Fibroblast of pulmonary artery (primary cell): ENCODE measurements around the gene EFCAB12.

Experiments
- DNase-seq: peaks from one replicate; pipeline ENCODE4 v3.0.0-alpha.2; 2010; ENCODE audit warnings: low read depth
- H3K4me3 ChIP-seq: replicated peaks from 2 replicates; pipeline ENCODE4 v1.5.1; 2011; ENCODE audit warnings: low read depth, mild to moderate bottlenecking, control low read depth, low read length, moderate library complexity
- CTCF ChIP-seq: IDR thresholded peaks from 2 replicates; pipeline ENCODE4 v1.5.1; 2011; ENCODE audit warnings: mild to moderate bottlenecking, control low read depth, low read length, inconsistent platforms; ENCODE audit errors: missing control alignments

EFCAB12 gene

DNA sequence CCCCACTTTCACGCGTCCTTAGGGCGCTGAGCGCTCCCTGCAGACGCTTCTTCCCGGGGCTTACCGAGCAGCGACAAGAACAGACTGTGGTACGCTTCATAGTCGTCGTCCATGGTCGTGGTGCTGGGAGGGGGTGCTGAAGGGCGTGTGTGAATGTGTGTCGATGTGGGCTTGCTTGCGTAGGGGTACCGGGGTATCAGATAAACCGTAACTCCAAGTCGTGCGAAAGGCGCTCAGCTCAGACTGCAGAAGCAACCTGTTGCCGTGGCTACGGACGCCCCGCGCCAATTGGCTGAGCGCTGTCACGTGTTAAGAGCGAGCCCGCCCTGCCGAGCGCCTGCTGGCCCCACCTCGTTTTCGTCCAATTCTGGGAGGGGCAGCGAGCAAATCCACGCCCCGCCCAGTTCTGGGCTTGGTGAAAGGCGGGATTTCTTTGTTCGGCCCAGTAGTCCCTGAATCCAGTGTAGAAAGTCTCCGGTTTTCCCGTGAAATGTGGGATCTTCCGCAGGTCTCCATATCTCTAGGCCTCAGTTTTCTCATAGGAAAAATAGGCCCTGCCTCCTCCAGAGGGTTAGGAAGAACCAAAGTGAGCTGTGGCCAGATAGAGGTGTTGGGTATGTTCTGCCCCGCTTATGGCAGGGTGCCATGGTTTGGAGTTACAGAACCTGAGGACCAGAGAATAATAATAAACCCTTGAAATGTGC, at the start of gene EFCAB12:
Gene EFCAB12 (minus strand): TSS at position 261 of the 704 bp plus-strand sequence. CDS start 148 bp downstream, at position 113.
- peak within 1 kb of the TSS; percentile 60 for H3K4me3 ChIP-seq
- peak; percentile 94 for DNase-seq
- no peak for TF ChIP-seq CTCF

DNA sequence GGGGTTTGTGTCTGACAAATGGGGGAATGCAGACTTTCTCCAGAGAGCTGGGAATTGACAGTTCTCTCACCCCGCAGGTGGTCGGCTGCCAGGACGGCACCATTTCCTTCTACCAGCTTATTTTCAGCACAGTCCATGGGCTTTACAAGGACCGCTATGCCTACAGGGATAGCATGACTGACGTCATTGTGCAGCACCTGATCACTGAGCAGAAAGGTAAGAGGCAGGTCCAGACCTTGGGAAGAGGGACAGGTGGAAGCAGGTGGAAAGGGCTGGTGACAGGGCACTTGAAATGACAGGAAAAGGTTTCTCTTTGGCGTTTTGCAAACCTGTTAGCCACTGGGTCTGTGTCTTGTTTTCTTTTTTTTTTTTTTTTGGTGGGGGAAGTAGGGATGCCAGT, 48.1 kb upstream of the EFCAB12 start:
- H3K4me3 ChIP-seq, result no peak overlapping the region
- DNase-seq, result no peak
- no peak for TF ChIP-seq CTCF

DNA sequence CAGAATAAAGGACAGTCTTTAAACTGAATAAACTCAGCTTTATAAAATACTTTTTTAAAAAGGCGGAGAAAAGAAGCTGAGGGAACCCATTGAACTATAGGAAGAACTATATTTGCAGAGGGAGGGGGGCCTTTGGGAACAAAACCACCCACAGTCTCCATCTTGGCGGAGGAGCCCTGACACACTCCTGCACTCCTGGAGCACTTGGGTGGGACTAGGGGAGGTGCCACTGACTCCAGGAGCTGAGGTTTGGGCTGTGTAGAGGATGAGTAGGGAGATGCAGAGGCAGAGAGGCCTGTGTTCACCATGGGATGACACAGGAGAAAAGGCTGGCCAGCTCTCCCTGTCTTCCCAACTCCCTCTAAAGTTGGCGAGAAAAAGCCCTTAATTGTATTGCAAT, 47.4 kb upstream of the EFCAB12 start:
- no peak for TF ChIP-seq CTCF
- DNase-seq, result no peak
- H3K4me3 ChIP-seq, result no peak overlapping the region

DNA sequence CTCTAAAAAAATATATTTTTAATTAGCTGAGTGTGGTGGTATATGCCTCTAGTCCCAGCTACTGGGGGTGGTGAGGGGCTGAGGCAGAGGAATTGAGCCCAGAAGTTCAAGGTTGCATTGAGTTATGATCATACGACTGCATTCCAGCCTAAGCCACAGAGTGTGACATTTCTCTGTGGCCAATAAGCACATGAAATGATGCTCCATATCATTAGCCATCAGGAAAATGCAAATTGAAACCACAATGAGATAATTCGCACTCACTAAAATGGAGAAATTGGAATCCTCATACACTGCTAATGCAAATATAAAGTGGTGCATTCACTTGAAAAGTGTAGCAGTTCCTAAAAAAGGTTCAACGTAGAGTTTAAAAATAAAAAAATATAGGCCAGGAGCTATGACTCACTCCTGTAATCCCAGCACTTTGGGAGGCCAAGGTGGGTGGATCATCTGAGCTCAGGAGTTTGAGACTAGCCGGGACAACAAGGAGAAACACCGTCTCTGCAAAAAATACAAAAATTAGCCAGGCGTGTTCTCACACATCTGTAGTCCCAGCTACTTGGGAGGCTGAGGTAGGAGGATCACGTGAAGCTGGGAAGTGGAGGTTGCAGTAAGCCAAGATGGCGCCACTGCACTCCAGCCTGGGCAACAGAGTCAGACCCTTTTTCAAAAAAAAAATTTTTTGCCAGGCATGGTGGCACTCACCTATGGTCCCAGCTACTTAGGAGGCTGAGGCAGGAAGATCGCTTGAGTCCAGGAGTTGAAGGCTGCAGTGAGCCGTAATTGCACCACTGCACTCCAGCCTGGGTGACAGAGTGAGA, 46.8 kb upstream of the EFCAB12 start:
- no peak overlapping the region for H3K4me3 ChIP-seq
- no peak for TF ChIP-seq CTCF
- no peak for DNase-seq

DNA sequence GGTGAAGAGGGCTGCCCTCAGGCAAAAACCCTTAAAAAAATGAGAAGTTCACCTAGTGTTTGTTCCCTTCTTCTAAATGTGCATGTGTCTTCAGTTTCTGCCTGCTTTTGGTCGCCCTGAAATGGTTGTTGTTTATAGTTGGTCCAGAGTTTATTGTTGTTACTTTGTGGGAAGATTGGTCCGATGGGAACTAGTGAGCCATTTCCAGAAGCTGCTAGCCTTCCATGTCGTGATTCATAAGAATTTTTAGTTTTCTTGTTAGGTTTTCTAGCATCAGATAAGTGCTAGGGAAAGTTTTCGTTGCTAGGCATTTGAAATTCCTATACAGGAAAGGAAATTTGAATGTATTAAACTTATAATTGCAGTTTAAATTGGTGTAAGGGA, 45.3 kb upstream of the EFCAB12 start:
- no peak for DNase-seq
- no peak overlapping the region for H3K4me3 ChIP-seq
- no peak for TF ChIP-seq CTCF

- no peak for DNase-seq
- TF ChIP-seq CTCF, result no peak
- H3K4me3 ChIP-seq, result no peak overlapping the region
Observed at GRCh38 chr3:129473067-129473768, 44.8 kb upstream of the EFCAB12 start.
